Mammary epithelial cell (primary cell): ENCODE measurements around the gene ZC3H7B.

Experiments
- EZH2 ChIP-seq: IDR thresholded peaks from 2 replicates; pipeline ENCODE4 v1.6.1; 2012; ENCODE audit warnings: low read length, inconsistent platforms, borderline replicate concordance
- TF ChIP-seq, protein P1 (sequence below), 2 donors: IDR thresholded peaks in 1 of 2; conservative IDR thresholded peaks in 1 of 2; 2 replicates each; pipeline ENCODE4 v1.5.1; 2011 to 2012; ENCODE audit warnings: inconsistent platforms in 2 of 2, low read length in 2 of 2, mild to moderate bottlenecking in 2 of 2, control low read depth in 1 of 2, low read depth in 1 of 2; ENCODE audit not compliant: insufficient read depth in 1 of 2; ENCODE audit errors: extremely low read depth in 1 of 2

DNA sequence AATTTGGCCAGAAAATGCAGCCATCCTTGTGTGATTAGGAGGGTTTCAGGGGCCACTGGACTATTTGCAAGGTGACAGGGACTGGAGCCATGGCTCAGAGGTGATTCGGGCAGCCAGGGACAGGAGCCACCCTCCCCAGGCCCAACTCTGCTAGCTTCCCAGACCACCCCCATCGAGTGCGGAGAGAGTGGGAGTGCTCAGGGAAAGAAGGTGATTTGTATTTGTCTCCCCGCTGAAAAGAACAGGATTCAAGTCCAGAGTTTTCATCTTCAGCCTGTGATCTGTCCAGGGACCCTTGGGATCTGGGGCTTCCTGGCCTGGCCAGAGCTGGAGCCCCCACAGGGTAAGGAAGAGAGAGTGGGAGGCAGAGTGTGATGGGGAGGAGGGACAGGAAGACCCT lies 58.1 kb downstream of the ZC3H7B start:
- TF ChIP-seq, protein P1, sequence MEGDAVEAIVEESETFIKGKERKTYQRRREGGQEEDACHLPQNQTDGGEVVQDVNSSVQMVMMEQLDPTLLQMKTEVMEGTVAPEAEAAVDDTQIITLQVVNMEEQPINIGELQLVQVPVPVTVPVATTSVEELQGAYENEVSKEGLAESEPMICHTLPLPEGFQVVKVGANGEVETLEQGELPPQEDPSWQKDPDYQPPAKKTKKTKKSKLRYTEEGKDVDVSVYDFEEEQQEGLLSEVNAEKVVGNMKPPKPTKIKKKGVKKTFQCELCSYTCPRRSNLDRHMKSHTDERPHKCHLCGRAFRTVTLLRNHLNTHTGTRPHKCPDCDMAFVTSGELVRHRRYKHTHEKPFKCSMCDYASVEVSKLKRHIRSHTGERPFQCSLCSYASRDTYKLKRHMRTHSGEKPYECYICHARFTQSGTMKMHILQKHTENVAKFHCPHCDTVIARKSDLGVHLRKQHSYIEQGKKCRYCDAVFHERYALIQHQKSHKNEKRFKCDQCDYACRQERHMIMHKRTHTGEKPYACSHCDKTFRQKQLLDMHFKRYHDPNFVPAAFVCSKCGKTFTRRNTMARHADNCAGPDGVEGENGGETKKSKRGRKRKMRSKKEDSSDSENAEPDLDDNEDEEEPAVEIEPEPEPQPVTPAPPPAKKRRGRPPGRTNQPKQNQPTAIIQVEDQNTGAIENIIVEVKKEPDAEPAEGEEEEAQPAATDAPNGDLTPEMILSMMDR (conservative IDR thresholded peaks at IDR 0.05 in 1 of 2, IDR thresholded peaks at IDR 0.05 in 1 of 2; ENCODE audit: extremely low read depth in 1 of 2, insufficient read depth in 1 of 2, low read depth in 1 of 2, low read length in 2 of 2), result no peak
- TF ChIP-seq EZH2, result no peak
